Stimulated activated CD8-positive, alpha-beta memory T cell treated with anti-CD3 and anti-CD28 coated beads, Interleukin-7, amount 100 ng/mL, for 48 hours (primary cell): ENCODE measurements around the gene RBM47.

Experiments
- DNase-seq, 2 donors: peaks; one replicate each; pipeline ENCODE4 v3.0.0-alpha.2; 2020; ENCODE audit warnings: low read depth in 1 of 2; ENCODE audit errors: extremely low read depth in 1 of 2

The RBM47 gene

GRCh38 chr4:40502934-40503333, 126.7 kb downstream of the RBM47 start:
- DNase-seq: no peak

- DNase-seq: no peak
These were observed 127.4 kb downstream of the RBM47 start for GRCh38 chr4:40502220-40502619.

- no peak for DNase-seq
These were observed 128.9 kb downstream of the RBM47 start for GRCh38 chr4:40500781-40501180.

GRCh38 chr4:40493160-40493559, 136.5 kb downstream of the RBM47 start:
- DNase-seq: no peak

- DNase-seq: no peak
These were observed 137.0 kb downstream of the RBM47 start for GRCh38 chr4:40492691-40493090.

GRCh38 chr4:40490481-40490880, 139.2 kb downstream of the RBM47 start:
- DNase-seq: no peak

- DNase-seq: no peak
These were observed 139.7 kb downstream of the RBM47 start for GRCh38 chr4:40489961-40490360.

GRCh38 chr4:40486534-40486933, 143.1 kb downstream of the RBM47 start:
- no peak for DNase-seq

- DNase-seq: no peak
These were observed 145.1 kb downstream of the RBM47 start for GRCh38 chr4:40484346-40485090.

GRCh38 chr4:40482985-40483647, 146.5 kb downstream of the RBM47 start:
- no peak for DNase-seq

- DNase-seq: no peak
These were observed 147.7 kb downstream of the RBM47 start for GRCh38 chr4:40481977-40482376.

- no peak for DNase-seq
These were observed 149.4 kb downstream of the RBM47 start for GRCh38 chr4:40480291-40480690.

GRCh38 chr4:40479378-40479777, 150.3 kb downstream of the RBM47 start:
- no peak for DNase-seq

GRCh38 chr4:40475609-40476008, 154.1 kb downstream of the RBM47 start:
- no peak for DNase-seq

- no peak for DNase-seq
These were observed 155.9 kb downstream of the RBM47 start for GRCh38 chr4:40473578-40474388.

- no peak for DNase-seq
These were observed 157.7 kb downstream of the RBM47 start for GRCh38 chr4:40471923-40472322.

GRCh38 chr4:40466789-40467188, 162.9 kb downstream of the RBM47 start:
- DNase-seq: no peak

GRCh38 chr4:40462326-40462725, 167.3 kb downstream of the RBM47 start:
- DNase-seq: no peak

- no peak for DNase-seq
These were observed 167.8 kb downstream of the RBM47 start for GRCh38 chr4:40461879-40462278.

GRCh38 chr4:40461062-40461461, 168.6 kb downstream of the RBM47 start:
- DNase-seq: no peak

- no peak for DNase-seq
These were observed 171.0 kb downstream of the RBM47 start for GRCh38 chr4:40458683-40459082.

- DNase-seq: no peak
These were observed 171.6 kb downstream of the RBM47 start for GRCh38 chr4:40458109-40458508.
